Measurements from ENCODE around the gene LIMS1. TPM values are rescaled to one million over a fixed set of nuclear protein-coding genes. Genes with fewer than 3 reads are reported as not detected.
A peak's percentile ranks its signal among the peaks of the same experiment; 100 is the strongest.

The LIMS1 gene
- polyA plus RNA-seq, 3 donors, result 44.0 to 130 (median 124) TPM

DNA sequence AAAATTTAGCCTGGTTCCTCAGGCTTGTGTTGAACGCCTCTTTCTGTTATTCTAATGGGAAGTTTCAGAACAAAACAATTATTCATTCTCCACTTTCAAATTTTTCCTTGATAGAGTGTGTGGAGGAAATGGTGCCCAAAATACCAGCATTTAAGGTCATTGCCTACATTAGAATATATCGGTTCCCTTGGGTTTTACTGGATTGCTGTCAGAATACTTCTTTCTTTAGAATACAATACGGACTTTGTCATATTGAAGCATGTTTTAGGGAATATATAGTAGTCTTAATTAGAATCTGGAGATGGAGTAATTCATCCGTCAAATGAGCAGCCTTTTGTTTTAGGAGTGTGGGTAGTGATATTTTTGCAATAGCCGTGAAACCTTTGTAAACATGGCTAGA is 13.3 kb downstream of the LIMS1 start:
- Histone ChIP-seq H3K79me2 (ENCODE audit: insufficient read depth, low read length) (peaks cover 63% of the 10 kb centered on the region), H3K27me3 (ENCODE audit: control insufficient read depth in 2 of 2, insufficient read depth in 2 of 2, low read length in 2 of 2) (no peaks in the 10 kb centered on the region), H3K27ac (ENCODE audit: low read depth in 1 of 2, low read length in 2 of 2) (no peak overlapping the region), H4K20me1 (ENCODE audit: insufficient read depth, low read length) (peaks cover 2% of the 10 kb centered on the region), H3K9me3 (replicated peaks in 1 of 2; ENCODE audit: control insufficient read depth in 1 of 2, insufficient read depth in 1 of 2, low read length in 2 of 2) (no peaks in the 10 kb centered on the region), H3K4me1 (ENCODE audit: control insufficient read depth in 1 of 2, insufficient read depth in 2 of 2, low read length in 2 of 2) (no peaks in the 10 kb centered on the region), H2AFZ (ENCODE audit: insufficient read depth, low read depth, low read length, poor library complexity, severe bottlenecking) (no peak overlapping the region), H3K4me3 (replicated peaks in 1 of 3; ENCODE audit: low read depth in 2 of 3, low read length in 3 of 3) (no peak overlapping the region), H3K9ac (ENCODE audit: insufficient read depth, low read length, poor library complexity, severe bottlenecking) (no peak overlapping the region), H3K4me2 (replicated peaks; ENCODE audit: extremely low read depth, low read length, poor library complexity, severe bottlenecking) (no peak overlapping the region), H3K36me3 (replicated peaks in 1 of 2; ENCODE audit: control insufficient read depth in 1 of 2, insufficient read depth in 2 of 2, low read length in 2 of 2) (no peaks in the 10 kb centered on the region)
- DNase-seq, result no peak
- Mint-ChIP-seq H3K27me3 (ENCODE audit: low read depth in 3 of 3) (no peaks in the 10 kb centered on the region), H3K4me1 (no peaks in the 10 kb centered on the region), H3K4me3 (no peak overlapping the region), H3K9me3 (no peaks in the 10 kb centered on the region), H3K36me3 (peaks cover 3 to 9% of the 10 kb centered on the region in 2 donors), H3K27ac (no peak overlapping the region)
- 94% methylated on average over 2 of the region's 5 CpGs for WGBS (ENCODE audit: insufficient coverage)
- intact Hi-C loops (cut with micrococcal nuclease), result no loop called here
- TF ChIP-seq, protein P1, sequence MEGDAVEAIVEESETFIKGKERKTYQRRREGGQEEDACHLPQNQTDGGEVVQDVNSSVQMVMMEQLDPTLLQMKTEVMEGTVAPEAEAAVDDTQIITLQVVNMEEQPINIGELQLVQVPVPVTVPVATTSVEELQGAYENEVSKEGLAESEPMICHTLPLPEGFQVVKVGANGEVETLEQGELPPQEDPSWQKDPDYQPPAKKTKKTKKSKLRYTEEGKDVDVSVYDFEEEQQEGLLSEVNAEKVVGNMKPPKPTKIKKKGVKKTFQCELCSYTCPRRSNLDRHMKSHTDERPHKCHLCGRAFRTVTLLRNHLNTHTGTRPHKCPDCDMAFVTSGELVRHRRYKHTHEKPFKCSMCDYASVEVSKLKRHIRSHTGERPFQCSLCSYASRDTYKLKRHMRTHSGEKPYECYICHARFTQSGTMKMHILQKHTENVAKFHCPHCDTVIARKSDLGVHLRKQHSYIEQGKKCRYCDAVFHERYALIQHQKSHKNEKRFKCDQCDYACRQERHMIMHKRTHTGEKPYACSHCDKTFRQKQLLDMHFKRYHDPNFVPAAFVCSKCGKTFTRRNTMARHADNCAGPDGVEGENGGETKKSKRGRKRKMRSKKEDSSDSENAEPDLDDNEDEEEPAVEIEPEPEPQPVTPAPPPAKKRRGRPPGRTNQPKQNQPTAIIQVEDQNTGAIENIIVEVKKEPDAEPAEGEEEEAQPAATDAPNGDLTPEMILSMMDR (IDR thresholded peaks at IDR 0.05), result no peak

DNA sequence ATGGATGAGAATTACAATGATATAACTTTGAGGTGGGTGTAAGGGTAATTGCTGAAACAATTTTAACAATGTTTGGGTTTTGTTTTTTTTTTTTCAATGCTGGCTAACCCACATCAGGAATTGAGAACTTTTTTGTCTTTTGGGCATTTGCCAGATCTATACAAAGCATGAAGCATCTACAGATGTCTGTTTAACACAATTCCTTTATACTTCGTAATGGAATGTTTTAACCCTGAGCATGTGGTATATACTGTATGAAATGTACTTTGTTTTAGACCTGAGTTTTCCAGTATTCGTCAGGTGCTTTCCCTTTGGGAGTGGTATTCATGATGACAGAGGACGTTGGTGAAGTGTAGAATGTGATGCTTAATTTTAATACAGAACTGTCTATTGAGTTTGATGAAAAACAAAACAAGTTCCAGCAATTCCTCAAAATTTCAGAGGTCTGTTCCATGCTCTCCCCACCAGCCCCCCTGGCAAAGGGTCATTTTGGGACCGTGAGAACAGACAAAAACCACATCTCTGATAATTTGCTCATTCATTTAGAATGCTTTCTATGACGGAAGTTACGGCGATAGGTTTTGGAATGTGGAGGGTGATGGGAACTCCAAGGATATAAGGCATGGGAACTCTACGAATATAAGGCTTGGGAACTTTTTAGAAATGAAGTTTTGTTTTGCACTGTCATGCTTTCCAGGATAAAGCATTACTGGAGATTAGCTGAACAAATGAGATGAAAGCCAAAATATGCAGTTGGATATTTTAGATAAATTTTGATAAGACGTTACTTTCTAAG is 14.1 kb downstream of the LIMS1 start:
- Histone ChIP-seq H3K4me3 (replicated peaks in 1 of 3; ENCODE audit: low read depth in 2 of 3, low read length in 3 of 3) (no peak overlapping the region), H3K9ac (ENCODE audit: insufficient read depth, low read length, poor library complexity, severe bottlenecking) (no peak overlapping the region), H3K4me1 (ENCODE audit: control insufficient read depth in 1 of 2, insufficient read depth in 2 of 2, low read length in 2 of 2) (no peaks in the 10 kb centered on the region), H2AFZ (ENCODE audit: insufficient read depth, low read depth, low read length, poor library complexity, severe bottlenecking) (no peak overlapping the region), H3K4me2 (replicated peaks; ENCODE audit: extremely low read depth, low read length, poor library complexity, severe bottlenecking) (no peak overlapping the region), H3K79me2 (ENCODE audit: insufficient read depth, low read length) (peaks cover 63% of the 10 kb centered on the region), H3K27me3 (ENCODE audit: control insufficient read depth in 2 of 2, insufficient read depth in 2 of 2, low read length in 2 of 2) (no peaks in the 10 kb centered on the region), H4K20me1 (ENCODE audit: insufficient read depth, low read length) (peaks cover 10% of the 10 kb centered on the region), H3K27ac (ENCODE audit: low read depth in 1 of 2, low read length in 2 of 2) (no peak overlapping the region), H3K36me3 (replicated peaks in 1 of 2; ENCODE audit: control insufficient read depth in 1 of 2, insufficient read depth in 2 of 2, low read length in 2 of 2) (no peaks in the 10 kb centered on the region), H3K9me3 (replicated peaks in 1 of 2; ENCODE audit: control insufficient read depth in 1 of 2, insufficient read depth in 1 of 2, low read length in 2 of 2) (no peaks in the 10 kb centered on the region)
- Mint-ChIP-seq H3K27ac (peak overlapping the region in 1 of 7 donors; percentile 22), H3K36me3 (peaks cover 3 to 6% of the 10 kb centered on the region in 2 donors), H3K4me3 (no peak overlapping the region), H3K9me3 (no peaks in the 10 kb centered on the region), H3K27me3 (ENCODE audit: low read depth in 3 of 3) (no peaks in the 10 kb centered on the region), H3K4me1 (no peaks in the 10 kb centered on the region)
- TF ChIP-seq, protein P1 (IDR thresholded peaks at IDR 0.05), result no peak
- no peak for DNase-seq
- intact Hi-C loops (cut with micrococcal nuclease), result no loop called here
- no CpG with 5 or more reads among the region's 9 CpGs for WGBS (ENCODE audit: insufficient coverage)

Data from CD14-positive monocyte (primary cell).